Caco-2 (cell line): Measurements from ENCODE around the gene CACNA1I. TPM values are rescaled to one million over a fixed set of nuclear protein-coding genes. Genes with fewer than 3 reads are reported as not detected.
A peak's percentile ranks its signal among the peaks of the same experiment; 100 is the strongest.

Experiments used
- BruUV-seq: library from RNA; stranded (reverse); fragments of 400-500 nt; replicated peaks from 2 replicates; lab custom pipeline; 2021; lab: Mats Ljungman, UMichigan
- CTCF ChIA-PET: fragments of 300-600 bp; sonication (Branson Sonifier 250); formaldehyde crosslinking; loops from one replicate; lab custom pipeline; 2022; ENCODE audit warnings: antibody characterized with exemption; lab: Charles Lee
- POLR2A ChIA-PET: fragments of 300-600 bp; sonication (Branson Sonifier 250); formaldehyde crosslinking; loops from one replicate; lab custom pipeline; 2022; ENCODE audit warnings: antibody characterized with exemption; lab: Charles Lee
- DNase-seq, 2 experiments: peaks; one replicate each; pipeline versions ENCODE4 v3.0.0 to v3.0.0-alpha.2; 2020 to 2022
- H3K27me3 ChIP-seq: replicated peaks from 2 replicates; pipeline ENCODE4 v1.6.0; 2011; ENCODE audit warnings: low read length; ENCODE audit not compliant: control insufficient read depth, insufficient read depth
- H3K36me3 ChIP-seq: 2 replicates; pipeline ENCODE4 v1.5.1; 2011; ENCODE audit warnings: low read length; ENCODE audit not compliant: control insufficient read depth, insufficient read depth
- H3K4me1 ChIP-seq: fragments of 250-450 bp; sonication (Bioruptor Pico); 2 replicates; pipeline ENCODE4 v1.5.1; 2020; ENCODE audit warnings: mild to moderate bottlenecking
- H3K4me3 ChIP-seq: 2 replicates; pipeline ENCODE4 v1.5.1; 2011; ENCODE audit warnings: low read depth, mild to moderate bottlenecking, control low read depth, low read length
- H3K9me3 ChIP-seq: fragments of 250-450 bp; sonication (Bioruptor Pico); 2 replicates; pipeline ENCODE4 v1.5.1; 2020; ENCODE audit warnings: mild to moderate bottlenecking, moderate library complexity
- H3K27ac Mint-ChIP-seq: one replicate; pipeline ENCODE4 v1.8.0; 2022; ENCODE audit warnings: mixed read lengths; ENCODE audit not compliant: unreplicated experiment
- H3K27me3 Mint-ChIP-seq: one replicate; pipeline ENCODE4 v1.8.0; 2022; ENCODE audit warnings: mixed read lengths; ENCODE audit not compliant: insufficient read depth, unreplicated experiment
- H3K36me3 Mint-ChIP-seq: one replicate; pipeline ENCODE4 v1.8.0; 2022; ENCODE audit warnings: mild to moderate bottlenecking, mixed read lengths; ENCODE audit not compliant: insufficient read depth, unreplicated experiment
- H3K4me1 Mint-ChIP-seq: one replicate; pipeline ENCODE4 v1.8.0; 2022; ENCODE audit warnings: low read depth, mixed read lengths; ENCODE audit not compliant: unreplicated experiment
- H3K4me3 Mint-ChIP-seq: one replicate; pipeline ENCODE4 v1.8.0; 2022; ENCODE audit warnings: mild to moderate bottlenecking, moderate library complexity, mixed read lengths; ENCODE audit not compliant: unreplicated experiment
- H3K9me3 Mint-ChIP-seq: one replicate; pipeline ENCODE4 v1.8.0; 2022; ENCODE audit warnings: mixed read lengths; ENCODE audit not compliant: unreplicated experiment
- CTCF ChIP-seq, 2 experiments: fragments of 200-600 bp in 1 of 2; IDR thresholded peaks; 1 replicate in 1 of 2; 2 replicates in 1 of 2; pipeline versions ENCODE4 v1.5.1 to v1.8.0; 2011 to 2022; ENCODE audit warnings: antibody characterized with exemption in 1 of 2, control low read depth in 1 of 2, inconsistent platforms in 1 of 2, low read depth in 1 of 2, low read length in 1 of 2, mild to moderate bottlenecking in 1 of 2, moderate library complexity in 1 of 2; ENCODE audit not compliant: insufficient read depth in 1 of 2, severe bottlenecking in 1 of 2, unreplicated experiment in 1 of 2
- intact Hi-C: fragments of 100-400 bp; cut with micrococcal nuclease; formaldehyde crosslinking; loops from one replicate; pipeline ENCODE4 v1.10.0; 2022; ENCODE audit not compliant: unreplicated experiment
- total RNA-seq: library from RNA; stranded (reverse); gene quantifications from 2 replicates; pipeline ENCODE4 v1.2.3, GENCODE V29; 2022

Gene CACNA1I
- total RNA-seq, 1 experiment from 2014 or later = not detected

GRCh38 chr22:39723463-39723862 lies 152.9 kb downstream of the CACNA1I start:
- no peak for TF ChIP-seq CTCF (IDR thresholded peaks at IDR 0.05; ENCODE audit: insufficient read depth in 1 of 2, low read depth in 1 of 2, low read length in 1 of 2, severe bottlenecking in 1 of 2, unreplicated experiment in 1 of 2)

GRCh38 chr22:39723899-39724351 lies 153.4 kb downstream of the CACNA1I start:
- Mint-ChIP-seq H3K36me3 (no peaks in the 10 kb centered on the region), H3K27ac (peak overlapping the region; percentile 70), H3K4me1 (peaks cover 12% of the 10 kb centered on the region), H3K4me3 (peak overlapping the region; percentile 30), H3K9me3 (no peaks in the 10 kb centered on the region), H3K27me3 (no peaks in the 10 kb centered on the region)
- no peaks in the 10 kb centered on the region; the same call in 1 of the 2 replicates for H3K36me3 ChIP-seq
- peaks cover 16% of the 10 kb centered on the region for H3K4me1 ChIP-seq
- H3K4me3 ChIP-seq = no peak overlapping the region
- no peak for TF ChIP-seq CTCF (IDR thresholded peaks at IDR 0.05; ENCODE audit: insufficient read depth in 1 of 2, low read depth in 1 of 2, low read length in 1 of 2, severe bottlenecking in 1 of 2, unreplicated experiment in 1 of 2)
- BruUV-seq = no TSS peak
- H3K27me3 ChIP-seq = no peaks in the 10 kb centered on the region
- POLR2A ChIA-PET = no interaction called here
- intact Hi-C loops = loop anchor here (10.0 kb wide), 1 partner anchor 169 kb away; no protein-coding TSS in a partner anchor
- no peaks in the 10 kb centered on the region for H3K9me3 ChIP-seq
- CTCF ChIA-PET = no interaction called here
- DNase-seq = peak; percentile 46 to 48

More at GRCh38 chr22:39723463-39723862, 152.9 kb downstream of the CACNA1I start:
- Mint-ChIP-seq H3K36me3 (no peaks in the 10 kb centered on the region), H3K4me1 (peaks cover 12% of the 10 kb centered on the region), H3K27ac (peak overlapping the region; percentile 70), H3K9me3 (no peaks in the 10 kb centered on the region), H3K27me3 (no peaks in the 10 kb centered on the region), H3K4me3 (peak overlapping the region; percentile 30)
- Histone ChIP-seq H3K27me3 (no peaks in the 10 kb centered on the region), H3K4me1 (peaks cover 16% of the 10 kb centered on the region), H3K4me3 (no peak overlapping the region), H3K36me3 (no peaks in the 10 kb centered on the region; the same call in 1 of the 2 replicates), H3K9me3 (no peaks in the 10 kb centered on the region)
- intact Hi-C loops = loop anchor here (10.0 kb wide), 1 partner anchor 169 kb away; no protein-coding TSS in a partner anchor
- no TSS peak for BruUV-seq
- CTCF ChIA-PET = no interaction called here
- POLR2A ChIA-PET = no interaction called here
- no peak for DNase-seq

GRCh38 chr22:39724390-39724789 lies 153.8 kb downstream of the CACNA1I start:
- CTCF ChIA-PET = no interaction called here
- Histone ChIP-seq H3K4me3 (no peak overlapping the region), H3K27me3 (no peaks in the 10 kb centered on the region), H3K36me3 (no peaks in the 10 kb centered on the region; the same call in 1 of the 2 replicates), H3K4me1 (peaks cover 16% of the 10 kb centered on the region), H3K9me3 (no peaks in the 10 kb centered on the region)
- Mint-ChIP-seq H3K9me3 (no peaks in the 10 kb centered on the region), H3K4me1 (peaks cover 12% of the 10 kb centered on the region), H3K36me3 (no peaks in the 10 kb centered on the region), H3K4me3 (no peak overlapping the region), H3K27ac (peak overlapping the region; percentile 70), H3K27me3 (no peaks in the 10 kb centered on the region)
- intact Hi-C loops = loop anchor here (10.0 kb wide), 1 partner anchor 170 kb away; no protein-coding TSS in a partner anchor
- no peak for DNase-seq
- no peak for TF ChIP-seq CTCF (IDR thresholded peaks at IDR 0.05; ENCODE audit: insufficient read depth in 1 of 2, low read depth in 1 of 2, low read length in 1 of 2, severe bottlenecking in 1 of 2, unreplicated experiment in 1 of 2)
- no TSS peak for BruUV-seq
- POLR2A ChIA-PET = no interaction called here
